GM18505 (cell line): ENCODE measurements around the gene INPP5F.

Experiments
- ATAC-seq: cut with Tn5 transposase; IDR thresholded peaks from one replicate; pipeline ENCODE4 v1.9.1; 2021; ENCODE audit not compliant: unreplicated experiment
- POLR2A ChIP-seq: IDR thresholded peaks from 4 replicates; pipeline ENCODE4 v1.6.1; 2011; ENCODE audit warnings: borderline replicate concordance; ENCODE audit not compliant: insufficient read depth, insufficient read length; ENCODE audit errors: extremely low read depth

Gene INPP5F

GRCh38 chr10:119715628-119716505 is 10.0 kb upstream of the INPP5F start:
- no peak for TF ChIP-seq POLR2A
- no peak for ATAC-seq

- ATAC-seq = no peak
- TF ChIP-seq POLR2A = no peak
Measured at GRCh38 chr10:119723161-119723560, 2.7 kb upstream of the INPP5F start.

- no peak for TF ChIP-seq POLR2A
- ATAC-seq = no peak
Measured at GRCh38 chr10:119723624-119724023, 2.2 kb upstream of the INPP5F start.

- peak; percentile 10 for ATAC-seq
- no peak for TF ChIP-seq POLR2A
Measured at GRCh38 chr10:119724593-119725516, 995 bp upstream of the INPP5F start.

- ATAC-seq = no peak
- TF ChIP-seq POLR2A = peak; percentile 64
Measured at GRCh38 chr10:119725517-119725827, 378 bp upstream of the INPP5F start.

GRCh38 chr10:119726676-119727261 is 919 bp downstream of the INPP5F start:
- ATAC-seq = no peak
- no peak for TF ChIP-seq POLR2A

GRCh38 chr10:119728172-119728800 is 2.4 kb downstream of the INPP5F start:
- ATAC-seq = no peak
- TF ChIP-seq POLR2A = no peak

GRCh38 chr10:119734396-119735332 is 8.8 kb downstream of the INPP5F start:
- no peak for TF ChIP-seq POLR2A
- no peak for ATAC-seq

GRCh38 chr10:119735451-119735850 is 9.6 kb downstream of the INPP5F start:
- ATAC-seq = no peak
- TF ChIP-seq POLR2A = no peak

GRCh38 chr10:119736220-119736619 is 10.4 kb downstream of the INPP5F start:
- TF ChIP-seq POLR2A = no peak
- ATAC-seq = no peak

GRCh38 chr10:119737039-119737663 is 11.3 kb downstream of the INPP5F start:
- TF ChIP-seq POLR2A = no peak
- ATAC-seq = no peak

- TF ChIP-seq POLR2A = no peak
- no peak for ATAC-seq
Measured at GRCh38 chr10:119737823-119738222, 12.0 kb downstream of the INPP5F start.
